Measurements from ENCODE around the gene C19orf33.
A peak's percentile ranks its signal among the peaks of the same experiment; 100 is the strongest.
"Not testable (repeated sequence)": the region's sequence is repeated elsewhere in the genome, so short reads cannot be mapped to it uniquely, and the experiment has no call there.

C19orf33 gene

GRCh38 chr19:38335949-38336637 lies 32.0 kb downstream of the C19orf33 start:
- in situ Hi-C loops (cut with HindIII; ENCODE audit: low sequenced_read_pairs) = no loop called here
- peak overlapping the region; percentile 55 for H3K4me3 ChIP-seq (ENCODE audit: low read depth, low read length)
- no peak for TF ChIP-seq CTCF (IDR thresholded peaks at IDR 0.05; ENCODE audit: low read depth, low read length)
- DNase-seq (ENCODE audit: low read depth, low spot score) = peak; percentile 96

- peak overlapping the region; percentile 55 for H3K4me3 ChIP-seq (ENCODE audit: low read depth, low read length)
- in situ Hi-C loops (cut with HindIII; ENCODE audit: low sequenced_read_pairs) = no loop called here
- no peak for TF ChIP-seq CTCF (IDR thresholded peaks at IDR 0.05; ENCODE audit: low read depth, low read length)
- DNase-seq (ENCODE audit: low read depth, low spot score) = peak; percentile 92
These were observed 32.7 kb downstream of the C19orf33 start for GRCh38 chr19:38336638-38337359.

DNA sequence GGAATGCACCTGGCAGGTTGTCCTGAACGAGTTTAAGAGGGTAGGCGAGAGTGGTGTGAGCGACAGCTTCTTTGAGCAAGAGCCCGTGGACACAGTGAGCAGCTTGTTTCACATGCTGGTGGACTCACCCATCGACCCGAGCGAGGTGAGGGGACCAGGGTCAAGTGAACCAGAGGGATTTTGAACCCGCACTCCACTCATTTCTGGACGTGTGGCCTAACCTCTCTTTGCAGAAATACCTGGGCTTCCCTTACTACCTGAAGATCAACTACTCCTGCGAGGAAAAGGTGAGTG lies 33.3 kb downstream of the C19orf33 start:
- TF ChIP-seq CTCF (IDR thresholded peaks at IDR 0.05; ENCODE audit: low read depth, low read length) = no peak
- peak overlapping the region; percentile 55 for H3K4me3 ChIP-seq (ENCODE audit: low read depth, low read length)
- no peak for DNase-seq (ENCODE audit: low read depth, low spot score)
- in situ Hi-C loops (cut with HindIII; ENCODE audit: low sequenced_read_pairs) = no loop called here

- DNase-seq (ENCODE audit: low read depth, low spot score); H3K4me3 ChIP-seq (ENCODE audit: low read depth, low read length); in situ Hi-C loops (cut with HindIII; ENCODE audit: low sequenced_read_pairs): not testable (repeated sequence)
These were observed 35.0 kb downstream of the C19orf33 start for GRCh38 chr19:38339011-38339410.

DNA sequence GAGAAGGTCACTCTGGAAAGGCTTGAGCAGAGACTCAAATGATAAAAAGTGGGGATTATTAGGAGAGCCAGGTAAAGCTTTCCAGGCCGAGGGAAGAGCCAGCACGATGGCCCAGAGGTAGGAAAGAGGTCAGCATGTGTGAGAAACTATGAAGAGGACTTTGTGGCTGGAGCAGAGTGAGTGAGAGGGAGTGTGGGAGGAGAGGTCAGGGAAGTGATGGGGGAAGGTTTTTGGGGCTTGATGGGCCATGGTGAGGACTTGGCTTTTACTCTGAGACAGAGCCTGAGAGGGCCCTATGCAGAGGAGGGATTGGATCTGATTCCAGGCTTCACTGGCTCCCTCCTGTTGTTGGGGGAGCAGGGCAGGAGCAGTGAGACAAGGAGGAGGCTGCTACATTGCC lies 36.9 kb downstream of the C19orf33 start:
- DNase-seq (ENCODE audit: low read depth, low spot score) = no peak
- TF ChIP-seq CTCF (IDR thresholded peaks at IDR 0.05; ENCODE audit: low read depth, low read length) = no peak
- H3K4me3 ChIP-seq (ENCODE audit: low read depth, low read length) = no peak overlapping the region
- in situ Hi-C loops (cut with HindIII; ENCODE audit: low sequenced_read_pairs) = no loop called here

DNA sequence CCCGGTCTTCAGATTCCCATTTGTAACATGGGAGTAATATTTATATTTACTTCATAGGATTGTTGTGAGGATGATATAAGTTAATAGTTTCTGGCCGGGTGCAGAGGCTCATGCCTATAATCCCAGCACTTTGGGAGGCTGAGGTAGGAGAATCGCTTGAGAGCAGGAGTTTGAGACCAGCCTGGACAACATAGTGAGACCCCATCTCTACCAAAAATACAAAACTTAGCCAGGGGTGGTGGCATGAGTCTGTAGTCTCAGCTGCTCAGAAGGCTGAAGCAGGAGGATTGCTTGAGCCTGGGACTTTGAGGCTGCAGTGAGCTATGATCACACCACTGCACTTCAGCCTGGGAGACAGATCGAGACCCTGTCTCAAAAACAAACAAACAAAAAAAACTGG lies 42.8 kb downstream of the C19orf33 start:
- in situ Hi-C loops (cut with HindIII; ENCODE audit: low sequenced_read_pairs) = no loop called here
- DNase-seq (ENCODE audit: low read depth, low spot score) = no peak
- no peak overlapping the region for H3K4me3 ChIP-seq (ENCODE audit: low read depth, low read length)
- TF ChIP-seq CTCF (IDR thresholded peaks at IDR 0.05; ENCODE audit: low read depth, low read length) = no peak

- H3K4me3 ChIP-seq (ENCODE audit: low read depth, low read length) = no peak overlapping the region
- TF ChIP-seq CTCF (IDR thresholded peaks at IDR 0.05; ENCODE audit: low read depth, low read length) = no peak
- in situ Hi-C loops (cut with HindIII; ENCODE audit: low sequenced_read_pairs) = no loop called here
- no peak for DNase-seq (ENCODE audit: low read depth, low spot score)
These were observed 46.8 kb downstream of the C19orf33 start for GRCh38 chr19:38350883-38351282.
